B cell (primary cell): ENCODE data around the gene B3GALT6. TPM values are rescaled to one million over a fixed set of nuclear protein-coding genes. Genes with fewer than 3 reads are reported as not detected.

Experiments used
- ATAC-seq: fragments of 200-7000 bp; cut with Tn5 transposase; one replicate; pipeline ENCODE4 v1.10.0; 2021; ENCODE audit warnings: low read depth, mild to moderate bottlenecking, moderate number of reproducible peaks, moderate library complexity
- CTCF ChIA-PET: fragments of 350-600 bp; sonication (Branson Sonifier 250); formaldehyde crosslinking; loops from one replicate; lab custom pipeline; 2021; ENCODE audit warnings: antibody characterized with exemption, inconsistent platforms; lab: Charles Lee
- POLR2A ChIA-PET: fragments of 350-600 bp; sonication (Branson Sonifier 250); formaldehyde crosslinking; loops from one replicate; lab custom pipeline; 2021; ENCODE audit warnings: antibody characterized with exemption; lab: Charles Lee
- DNase-seq: peaks from one replicate; pipeline ENCODE4 v3.0.0; 2013
- H2AFZ ChIP-seq: 2 replicates; pipeline ENCODE4 v1.6.1; 2012; ENCODE audit warnings: mild to moderate bottlenecking, low read depth, low read length; ENCODE audit not compliant: insufficient read depth, poor library complexity, severe bottlenecking
- H3K27ac ChIP-seq, 2 donors: 1 replicate in 1 of 2; 2 replicates in 1 of 2; pipeline ENCODE4 v1.5.1; 2012 to 2013; ENCODE audit warnings: low read length in 2 of 2, mild to moderate bottlenecking in 2 of 2, moderate library complexity in 1 of 2
- H3K27me3 ChIP-seq, 4 experiments: fragments of 200-600 bp in 1 of 4; sonication (generic) in 1 of 4; replicated peaks in 1 of 4; 1 replicate in 2 of 4; 2 replicates in 2 of 4; pipeline versions ENCODE4 v1.6.1 to v1.7.0; 2013 to 2016; ENCODE audit warnings: low read length in 3 of 4, mild to moderate bottlenecking in 2 of 4, mixed read lengths in 1 of 4, moderate library complexity in 1 of 4; ENCODE audit not compliant: insufficient read depth in 4 of 4, control insufficient read depth in 3 of 4; ENCODE audit errors: control extremely low read depth in 1 of 4
- H3K36me3 ChIP-seq, 2 experiments: replicated peaks in 1 of 2; 1 replicate in 1 of 2; 2 replicates in 1 of 2; pipeline versions ENCODE4 v1.6.1 to v1.7.1; 2013; ENCODE audit warnings: low read length in 1 of 2; ENCODE audit not compliant: insufficient read depth in 2 of 2, control insufficient read depth in 1 of 2; ENCODE audit errors: control extremely low read depth in 1 of 2, extremely low read depth in 1 of 2
- H3K4me1 ChIP-seq, 2 donors: fragments of 200-600 bp in 1 of 2; sonication (generic) in 1 of 2; 1 replicate in 1 of 2; 2 replicates in 1 of 2; pipeline versions ENCODE4 v1.5.1 to v1.6.1; 2013 to 2017; ENCODE audit warnings: low read length in 2 of 2; ENCODE audit not compliant: control insufficient read depth in 2 of 2, insufficient read depth in 2 of 2
- H3K4me2 ChIP-seq: replicated peaks from 2 replicates; pipeline ENCODE3; 2012; ENCODE audit warnings: mild to moderate bottlenecking, low read depth, low read length; ENCODE audit not compliant: poor library complexity, severe bottlenecking
- H3K4me3 ChIP-seq, 5 experiments: fragments of 200-600 bp in 1 of 5; sonication (generic) in 1 of 5; 1 replicate in 3 of 5; 2 replicates in 2 of 5; pipeline versions ENCODE4 v1.5.1 to v1.7.0; 2011 to 2016; ENCODE audit warnings: low read length in 4 of 5, mild to moderate bottlenecking in 4 of 5, low read depth in 2 of 5, control low read depth in 1 of 5, moderate library complexity in 1 of 5; ENCODE audit not compliant: insufficient read depth in 1 of 5; ENCODE audit errors: control extremely low read depth in 1 of 5, extremely low read depth in 1 of 5
- H3K79me2 ChIP-seq: fragments of 200-600 bp; sonication (generic); one replicate; pipeline ENCODE4 v1.6.0; 2016; ENCODE audit warnings: low read length; ENCODE audit not compliant: control insufficient read depth, insufficient read depth
- H3K9ac ChIP-seq: fragments of 200-600 bp; sonication (generic); 2 replicates; pipeline ENCODE4 v1.6.1; 2017; ENCODE audit warnings: mild to moderate bottlenecking, low read length, moderate library complexity
- H3K9me3 ChIP-seq, 3 donors: one replicate each; pipeline versions ENCODE4 v1.6.1 to v1.7.1; 2013; ENCODE audit warnings: low read length in 2 of 3; ENCODE audit not compliant: control insufficient read depth in 2 of 3, insufficient read depth in 1 of 3; ENCODE audit errors: control extremely low read depth in 1 of 3
- H4K20me1 ChIP-seq: 2 replicates; pipeline ENCODE4 v1.6.0; 2012; ENCODE audit warnings: mild to moderate bottlenecking, low read length; ENCODE audit not compliant: insufficient read depth, control insufficient read depth, poor library complexity, severe bottlenecking
- H3K27ac Mint-ChIP-seq: one replicate; pipeline ENCODE4 v1.8.0; 2021; ENCODE audit warnings: mixed read lengths
- H3K27me3 Mint-ChIP-seq: one replicate; pipeline ENCODE4 v1.8.0; 2021; ENCODE audit warnings: mixed read lengths
- H3K4me1 Mint-ChIP-seq: one replicate; pipeline ENCODE4 v1.8.0; 2021; ENCODE audit warnings: mixed read lengths
- H3K4me3 Mint-ChIP-seq: one replicate; pipeline ENCODE4 v1.8.0; 2021; ENCODE audit warnings: mixed read lengths
- H3K9me3 Mint-ChIP-seq: one replicate; pipeline ENCODE4 v1.8.0; 2022; ENCODE audit warnings: mixed read lengths; ENCODE audit not compliant: insufficient read depth
- CTCF ChIP-seq: fragments of 200-600 bp; IDR thresholded peaks from one replicate; pipeline ENCODE4 v1.8.0; 2022; ENCODE audit warnings: antibody characterized with exemption, mild to moderate bottlenecking
- EZH2 ChIP-seq: IDR thresholded peaks from 2 replicates; pipeline ENCODE4 v1.6.1; 2012; ENCODE audit warnings: borderline replicate concordance, low read depth, mild to moderate bottlenecking, moderate library complexity, low read length; ENCODE audit not compliant: insufficient read depth, poor library complexity, severe bottlenecking
- WGBS: methylation state at CpG from one replicate; pipeline ENCODE4 v1.1.5; 2013; ENCODE audit warnings: missing lambda C conversion rate; ENCODE audit not compliant: insufficient coverage; 5-methylcytosine and 5-hydroxymethylcytosine counted together
- intact Hi-C: fragments of 100-400 bp; cut with micrococcal nuclease; formaldehyde crosslinking; loops from one replicate; pipeline ENCODE4 v1.10.0; 2022
- polyA plus RNA-seq: library from polyadenylated mRNA; depleted of rRNA; stranded (reverse); fragments of >200 nt; gene quantifications from 2 replicates; pipeline ENCODE4 v1.2.3, GENCODE V29; 2012
- total RNA-seq, 2 donors: library from RNA; stranded (reverse); fragments of 120-200 nt in 1 of 2; gene quantifications; 1 replicate in 1 of 2; 2 replicates in 1 of 2; pipeline versions ENCODE4 v1.2.3 to v1.2.4, GENCODE V29; 2013 to 2022

The B3GALT6 gene
- total and polyA plus RNA-seq, 2 donors (not counting 1 experiment from before 2014, with no cell fraction given) = 5.9 to 21.0 TPM

- 44% methylated on average over 17 of the region's 19 CpGs for WGBS
- peaks cover 0 to 45% (median 14%) of the 10 kb centered on the region in 4 experiments for H3K27me3 ChIP-seq
- Mint-ChIP-seq H3K9me3 (no peaks in the 10 kb centered on the region), H3K27ac (no peak overlapping the region), H3K4me3 (peak overlapping the region; percentile 88), H3K27me3 (peaks cover 9% of the 10 kb centered on the region), H3K4me1 (peaks cover 27% of the 10 kb centered on the region)
- TF ChIP-seq EZH2 (no peak), CTCF (no peak)
- no peak for DNase-seq
- H3K36me3 ChIP-seq = no peaks in the 10 kb centered on the region
- H3K4me3 ChIP-seq = peak overlapping the region in 3 of 5 experiments; percentile 50 to 61 (median 50)
- H3K9me3 ChIP-seq = peaks cover 0 to 19% (median 0%) of the 10 kb centered on the region in 3 donors
- peaks cover 47 to 56% of the 10 kb centered on the region in 2 donors for H3K4me1 ChIP-seq
- no peak overlapping the region for H3K27ac ChIP-seq
- POLR2A ChIA-PET = interaction anchor here (1.0 to 1.4 kb wide), 2 partner anchors 70 to 90 kb away, joined by 3 to 4 read pairs; no protein-coding TSS in a partner anchor
- intact Hi-C loops = loop anchor here (5.0 to 10.0 kb wide), 2 partner anchors 50 to 172 kb away; no protein-coding TSS in a partner anchor
- no peaks in the 10 kb centered on the region for H4K20me1 ChIP-seq
- no peaks in the 10 kb centered on the region for H3K79me2 ChIP-seq
- CTCF ChIA-PET = interaction anchor here (0.7 to 4.9 kb wide), 5 partner anchors 37 to 85 kb away, joined by 3 to 39 read pairs (median 3); no protein-coding TSS in a partner anchor
- H3K9ac ChIP-seq = peak overlapping the region; percentile 64
- peak overlapping the region; percentile 97 for H3K4me2 ChIP-seq
- ATAC-seq = peak; percentile 4
- H2AFZ ChIP-seq = no peak overlapping the region
Observed at GRCh38 chr1:1206966-1207531, 25.0 kb upstream of the B3GALT6 start.

- no peaks in the 10 kb centered on the region for H3K36me3 ChIP-seq
- no peaks in the 10 kb centered on the region for H3K9me3 Mint-ChIP-seq
- no peaks in the 10 kb centered on the region for H3K79me2 ChIP-seq
- H3K4me3 ChIP-seq = no peak overlapping the region
- H3K27me3 ChIP-seq = peaks cover 0 to 46% (median 15%) of the 10 kb centered on the region in 4 experiments
- peaks cover 29% of the 10 kb centered on the region for H3K4me1 Mint-ChIP-seq
- no peak overlapping the region for H3K27ac ChIP-seq
- peaks cover 50 to 60% of the 10 kb centered on the region in 2 donors for H3K4me1 ChIP-seq
- CTCF ChIA-PET = interaction anchor here (0.7 to 4.9 kb wide), 5 partner anchors 37 to 85 kb away, joined by 3 to 39 read pairs (median 3); no protein-coding TSS in a partner anchor
- POLR2A ChIA-PET = interaction anchor here (1.0 to 1.4 kb wide), 2 partner anchors 71 to 90 kb away, joined by 3 to 4 read pairs; no protein-coding TSS in a partner anchor
- no peak overlapping the region for H3K27ac Mint-ChIP-seq
- no peak for ATAC-seq
- peak; percentile 13 for DNase-seq
- 49% methylated on average over 11 of the region's 11 CpGs for WGBS
- H3K9me3 ChIP-seq = peaks cover 0 to 19% (median 0%) of the 10 kb centered on the region in 3 donors
- no peak overlapping the region for H2AFZ ChIP-seq
- peaks cover 9% of the 10 kb centered on the region for H3K27me3 Mint-ChIP-seq
- no peak for TF ChIP-seq EZH2
- no peak for TF ChIP-seq CTCF
- intact Hi-C loops = loop anchor here (5.0 to 10.0 kb wide), 2 partner anchors 50 to 173 kb away; no protein-coding TSS in a partner anchor
- H3K4me2 ChIP-seq = peak overlapping the region; percentile 97
- H4K20me1 ChIP-seq = no peaks in the 10 kb centered on the region
- peak overlapping the region; percentile 91 for H3K4me3 Mint-ChIP-seq
- no peak overlapping the region for H3K9ac ChIP-seq
Observed at GRCh38 chr1:1207571-1207892, 24.5 kb upstream of the B3GALT6 start.
